HG03378 (cell line): ENCODE results near the gene ZMPSTE24.

Experiments used
- ATAC-seq: cut with Tn5 transposase; IDR thresholded peaks from one replicate; pipeline ENCODE4 v1.9.1; 2021; ENCODE audit warnings: mild to moderate bottlenecking, moderate library complexity; ENCODE audit not compliant: unreplicated experiment

The ZMPSTE24 gene

DNA sequence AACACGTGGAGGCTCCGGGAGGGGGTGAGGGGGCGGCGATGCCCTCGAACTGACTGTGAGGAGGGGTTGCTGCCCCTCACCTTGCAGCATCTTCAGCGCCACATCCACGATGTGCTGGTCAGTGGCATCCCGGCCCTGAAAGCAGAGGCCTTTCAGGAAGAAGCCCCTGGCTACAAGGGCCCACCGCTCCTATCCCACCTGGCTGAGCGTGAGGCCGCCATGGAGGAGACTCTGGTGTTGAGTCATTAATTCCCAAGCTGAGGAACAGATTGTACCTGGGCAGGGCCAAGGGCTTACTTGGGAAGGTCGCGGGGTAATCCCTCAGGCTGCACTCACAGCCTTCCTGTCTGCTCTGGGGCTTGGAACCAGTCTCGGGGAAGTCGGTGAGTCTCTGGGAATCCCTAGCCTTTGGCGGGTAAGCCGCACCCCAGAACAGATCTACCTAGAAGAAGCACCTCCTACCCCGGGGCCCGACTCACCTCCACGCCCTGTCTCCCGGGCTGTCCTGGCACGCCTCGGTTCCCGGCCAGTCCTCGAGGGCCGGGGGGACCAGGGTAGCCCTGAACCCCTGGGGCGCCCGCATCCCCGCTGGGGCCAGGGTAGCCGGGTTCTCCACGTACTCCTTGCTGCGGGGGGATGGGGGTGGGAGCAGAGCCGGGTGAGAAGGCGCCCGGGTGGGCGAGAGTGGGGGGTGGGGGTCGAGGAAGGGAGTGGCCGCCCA lies 45.2 kb downstream of the ZMPSTE24 start:
- no peak for ATAC-seq

DNA sequence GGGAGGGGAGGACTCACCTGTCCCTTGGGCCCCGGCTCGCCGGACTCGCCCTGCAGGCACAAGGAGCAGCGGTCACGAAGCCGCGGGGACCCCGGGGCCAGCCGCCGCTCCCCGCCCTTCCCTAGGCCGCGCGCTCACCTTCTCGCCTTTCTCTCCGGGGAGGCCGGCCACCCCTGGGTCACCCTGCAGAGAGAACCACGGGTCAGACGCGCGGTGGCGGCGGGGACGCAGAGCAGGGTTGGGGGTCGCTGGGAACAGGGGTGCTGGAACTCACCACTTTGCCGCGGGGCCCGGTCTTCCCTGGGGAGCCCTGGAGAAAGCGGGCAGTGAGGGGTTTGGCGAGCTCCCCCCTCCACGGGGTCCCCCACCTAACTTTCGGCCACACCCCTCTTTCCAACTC lies 45.8 kb downstream of the ZMPSTE24 start:
- ATAC-seq: no peak

DNA sequence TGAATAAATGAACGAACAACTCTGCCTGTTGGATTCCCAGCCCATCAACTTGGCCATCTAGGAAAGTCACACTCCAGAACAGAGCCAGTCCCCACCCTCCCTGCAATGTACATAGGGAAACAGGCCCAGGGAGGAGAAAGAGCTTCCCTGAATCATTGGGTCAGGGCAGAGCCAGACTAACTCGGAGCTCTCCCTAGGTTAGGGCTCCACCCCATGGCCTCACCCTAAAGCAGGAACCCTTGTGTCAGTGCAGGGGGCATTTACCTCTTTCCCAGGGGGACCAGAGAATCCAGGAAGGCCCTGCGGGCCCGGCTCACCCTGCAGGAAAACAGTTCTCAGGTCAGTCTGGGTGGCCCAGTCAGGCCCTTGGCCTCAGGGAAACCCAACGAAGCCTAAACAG lies 47.4 kb downstream of the ZMPSTE24 start:
- ATAC-seq: no peak

DNA sequence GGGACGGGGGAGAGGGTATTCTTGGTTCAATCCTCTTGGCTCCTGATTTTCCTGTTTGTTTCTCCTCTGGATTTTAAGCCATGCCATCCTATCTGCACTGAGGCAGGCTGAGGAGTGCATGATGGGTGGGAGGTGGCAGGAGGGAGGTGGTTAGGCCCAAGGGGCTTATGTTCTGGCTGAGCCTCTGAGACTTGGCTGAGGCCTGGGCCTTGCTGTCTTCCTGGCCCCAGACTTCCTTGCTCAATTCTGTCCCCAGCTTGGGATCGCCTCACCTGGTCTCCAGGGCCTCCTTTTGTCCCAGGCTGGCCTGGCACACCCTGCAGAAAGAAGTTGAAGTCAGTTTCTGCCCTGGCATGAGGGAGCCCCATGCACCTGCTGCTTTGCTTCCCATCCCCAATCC lies 47.8 kb downstream of the ZMPSTE24 start:
- ATAC-seq: no peak

DNA sequence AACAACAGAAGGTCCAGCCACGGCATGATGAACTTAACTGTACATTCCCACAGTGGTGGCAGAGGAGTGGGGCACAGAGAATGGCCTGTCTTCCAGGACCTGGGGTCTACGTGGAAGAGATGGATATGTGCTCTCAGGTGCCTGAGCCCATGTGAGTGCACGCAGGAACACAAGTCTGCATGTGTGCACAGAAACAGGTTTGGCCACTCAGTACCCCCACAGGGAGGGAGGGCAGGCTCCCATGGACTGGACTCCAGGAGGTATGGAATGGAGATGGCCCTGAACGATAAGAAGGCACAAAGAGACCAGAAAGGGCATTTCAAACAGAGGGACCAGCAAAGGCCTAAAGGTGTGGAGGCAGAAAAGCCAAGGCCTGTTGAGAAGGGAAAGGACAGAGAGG lies 48.3 kb downstream of the ZMPSTE24 start:
- ATAC-seq: no peak

DNA sequence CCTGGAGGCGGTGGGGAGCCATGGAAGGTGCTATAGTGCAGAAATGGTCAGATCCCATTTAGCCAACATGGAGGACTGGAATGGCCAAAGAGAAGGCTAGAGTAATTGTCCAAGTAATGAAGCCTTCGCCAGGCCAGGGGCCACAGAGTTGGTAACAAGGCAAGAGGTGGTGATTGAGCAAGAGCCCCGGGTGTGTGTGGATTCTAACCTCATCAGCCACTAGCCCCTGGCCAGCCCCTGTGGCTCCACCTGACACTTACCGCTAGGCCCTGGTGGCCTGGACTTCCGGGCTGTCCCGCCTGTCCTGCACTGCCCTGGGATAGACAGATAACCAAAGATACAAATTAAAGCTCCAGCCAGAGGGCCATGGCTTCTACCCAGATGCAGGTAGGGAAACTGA lies 49.1 kb downstream of the ZMPSTE24 start:
- ATAC-seq: no peak

DNA sequence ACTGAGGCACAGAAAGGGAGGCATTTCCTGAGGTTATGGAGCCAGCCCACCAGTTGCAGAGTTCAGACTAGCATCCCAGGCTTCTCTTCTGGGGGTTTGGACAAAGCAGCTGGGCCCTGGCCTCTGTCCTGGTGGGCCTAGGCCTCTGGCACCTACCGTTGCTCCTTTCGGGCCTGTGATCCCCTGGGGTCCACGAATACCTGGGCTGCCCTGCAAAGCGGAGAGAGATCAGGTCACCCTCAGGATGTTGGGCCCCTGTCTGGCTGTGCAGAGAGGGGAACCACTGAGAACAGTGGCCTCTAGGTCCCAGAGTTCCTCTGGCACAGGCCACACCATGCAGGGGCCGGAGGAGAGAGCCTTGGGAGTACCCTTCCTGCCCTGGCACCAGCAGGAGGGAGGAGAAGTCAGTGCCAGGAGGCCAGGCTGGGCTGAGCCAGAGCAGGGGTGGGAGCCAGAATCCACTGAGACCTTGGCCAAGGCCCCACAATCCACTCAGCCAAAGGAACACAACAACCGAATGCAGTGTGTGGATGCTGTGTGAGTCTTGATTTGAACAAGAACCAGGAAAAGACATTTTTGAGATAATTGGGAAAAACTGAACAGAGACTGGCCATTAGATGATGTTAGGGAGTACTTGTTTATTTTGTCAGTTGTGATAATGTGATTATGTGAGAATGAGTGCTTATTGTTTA lies 50.1 kb downstream of the ZMPSTE24 start:
- ATAC-seq: no peak

DNA sequence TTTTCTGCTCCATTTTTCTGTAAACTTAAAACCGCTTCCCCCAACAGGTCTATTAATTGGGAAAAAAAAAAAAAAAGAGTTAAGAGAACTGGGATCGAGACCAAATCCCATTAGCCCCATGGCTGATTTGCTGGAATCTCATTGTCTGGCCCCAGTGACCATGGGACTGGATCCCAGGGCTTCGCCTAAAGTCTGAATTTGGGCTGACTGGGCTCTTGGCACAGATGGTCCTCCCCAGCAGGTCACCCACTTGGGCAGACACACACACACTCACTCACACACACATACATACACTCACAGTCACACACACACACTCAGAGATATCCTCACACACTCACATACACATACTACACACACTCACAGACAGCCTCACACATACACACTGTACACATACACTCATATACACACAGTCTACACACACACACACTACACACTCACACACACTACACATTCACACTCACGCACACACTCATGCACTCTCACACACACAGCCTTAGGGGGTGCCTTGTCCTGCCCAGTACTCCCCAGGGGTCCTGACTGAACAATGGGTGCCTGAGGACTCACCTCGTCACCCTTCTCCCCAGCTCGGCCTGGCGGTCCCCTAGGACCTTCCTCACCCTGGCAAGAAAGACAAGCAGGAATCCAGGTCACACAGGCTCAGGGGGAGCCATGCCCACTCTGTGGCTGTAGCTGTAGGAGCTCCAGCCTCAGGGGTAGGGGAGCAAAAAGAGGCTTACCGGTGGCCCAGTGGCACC lies 51.5 kb downstream of the ZMPSTE24 start:
- no peak for ATAC-seq

DNA sequence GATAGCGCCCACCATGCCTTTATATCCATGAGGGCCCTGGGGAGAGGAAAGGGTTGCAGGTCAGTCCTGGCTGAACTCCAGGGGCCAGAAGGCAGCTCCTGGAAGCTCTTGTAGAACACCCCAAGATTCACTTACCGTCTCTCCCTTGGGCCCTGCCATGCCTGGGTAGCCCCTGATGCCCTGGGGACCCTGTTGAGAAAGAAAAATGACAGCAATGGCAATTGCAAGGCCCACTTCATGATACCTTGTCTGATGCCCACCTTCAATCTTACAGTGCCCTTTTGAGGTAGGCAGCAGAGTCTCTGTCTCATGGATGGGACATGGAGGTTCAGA lies 52.1 kb downstream of the ZMPSTE24 start:
- ATAC-seq: no peak

DNA sequence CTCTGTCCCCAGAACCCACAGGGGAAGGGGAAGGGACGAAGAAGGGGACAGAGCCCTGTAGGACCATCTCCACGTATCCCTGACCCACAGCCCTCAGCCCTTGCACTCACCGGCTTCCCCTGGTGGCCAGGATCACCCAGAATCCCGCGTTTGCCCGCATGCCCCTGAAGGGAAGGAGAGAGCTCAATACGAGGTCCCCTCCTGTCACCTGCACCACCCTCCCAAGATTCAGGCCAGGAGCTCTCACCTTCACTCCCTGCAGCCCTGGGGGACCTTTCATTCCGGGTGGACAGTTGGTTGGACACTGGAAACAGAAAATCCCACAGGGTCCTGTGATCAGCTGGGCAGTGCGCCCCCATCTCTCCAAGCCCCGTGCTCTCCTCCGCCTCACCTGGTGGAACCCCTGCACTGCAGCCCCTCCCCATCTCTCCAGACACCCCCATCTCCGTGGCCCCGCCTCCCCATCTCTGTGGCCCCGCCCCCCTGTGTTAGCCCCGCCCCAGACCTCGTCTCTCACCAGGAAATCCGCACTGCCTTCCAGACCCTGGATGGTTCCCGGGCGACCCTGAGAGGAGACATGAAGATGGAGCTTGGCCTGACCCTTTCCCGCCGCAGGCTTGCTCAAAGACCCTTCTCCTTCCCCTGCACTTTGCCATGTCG lies 53.1 kb downstream of the ZMPSTE24 start:
- no peak for ATAC-seq

DNA sequence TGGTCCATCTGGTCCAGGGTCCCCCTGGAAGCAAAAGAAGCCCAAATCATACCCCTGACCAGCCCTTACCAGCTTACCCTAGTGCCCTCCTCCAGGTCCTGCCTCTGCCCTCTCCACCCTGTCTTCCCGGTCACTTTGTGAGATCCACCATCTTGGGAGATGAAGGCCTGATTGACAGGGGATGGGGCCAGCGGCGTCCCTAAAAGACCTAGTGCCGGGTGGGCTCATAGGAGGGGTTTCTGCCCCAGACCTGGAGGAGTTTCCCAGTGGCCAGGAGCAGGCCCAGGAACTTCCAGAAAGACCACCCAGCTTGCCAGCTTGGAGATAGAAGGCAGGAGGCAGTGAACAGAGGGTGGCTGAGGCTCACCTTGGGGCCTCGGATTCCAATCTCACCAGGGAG lies 53.7 kb downstream of the ZMPSTE24 start:
- no peak for ATAC-seq

DNA sequence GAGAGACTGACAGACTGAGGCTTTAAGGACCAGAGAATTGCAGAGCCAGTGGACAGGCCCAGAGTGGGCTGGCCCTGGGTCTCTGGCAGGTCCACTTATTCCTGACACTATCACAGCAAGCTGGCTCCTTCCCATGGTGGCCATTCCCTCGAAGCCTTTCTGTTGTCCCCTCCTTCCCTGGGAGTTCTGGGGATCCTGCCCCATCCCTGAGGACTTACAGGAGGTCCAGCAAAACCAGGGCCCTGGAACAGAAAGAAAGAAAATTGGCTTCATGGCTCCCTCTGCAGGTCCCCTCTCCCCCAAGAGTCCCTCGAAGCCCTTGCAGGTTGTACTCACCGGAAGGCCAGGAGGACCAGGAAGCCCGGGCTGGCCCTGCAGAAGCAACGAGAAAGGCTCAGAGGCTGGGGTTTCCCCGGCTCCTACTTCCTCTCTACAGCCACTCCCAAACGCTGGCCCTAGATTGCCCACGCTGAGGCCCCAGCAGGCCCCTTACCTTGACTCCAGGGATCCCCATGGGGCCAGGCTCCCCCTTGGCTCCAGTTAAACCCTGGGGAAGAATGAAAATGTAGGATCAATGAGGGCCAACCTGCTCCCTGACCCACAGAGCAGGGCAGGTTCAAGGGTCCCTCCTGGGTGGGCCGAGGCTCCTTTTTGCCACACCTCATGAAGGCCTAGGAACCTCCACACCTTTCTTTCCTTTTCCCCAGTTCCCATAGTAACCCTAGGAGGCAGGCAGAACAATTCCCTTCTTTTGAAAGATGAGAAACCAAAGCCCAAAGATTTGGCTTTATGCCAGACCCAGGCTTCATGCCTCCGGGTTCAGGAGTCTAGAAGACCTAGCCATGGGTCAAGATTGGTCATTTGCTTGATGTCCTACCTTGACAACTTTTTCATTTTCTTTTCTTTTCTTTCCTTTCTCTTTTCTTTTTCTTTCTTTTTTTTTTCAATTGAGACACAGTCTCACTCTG lies 54.5 kb downstream of the ZMPSTE24 start:
- peak; percentile 39 for ATAC-seq

DNA sequence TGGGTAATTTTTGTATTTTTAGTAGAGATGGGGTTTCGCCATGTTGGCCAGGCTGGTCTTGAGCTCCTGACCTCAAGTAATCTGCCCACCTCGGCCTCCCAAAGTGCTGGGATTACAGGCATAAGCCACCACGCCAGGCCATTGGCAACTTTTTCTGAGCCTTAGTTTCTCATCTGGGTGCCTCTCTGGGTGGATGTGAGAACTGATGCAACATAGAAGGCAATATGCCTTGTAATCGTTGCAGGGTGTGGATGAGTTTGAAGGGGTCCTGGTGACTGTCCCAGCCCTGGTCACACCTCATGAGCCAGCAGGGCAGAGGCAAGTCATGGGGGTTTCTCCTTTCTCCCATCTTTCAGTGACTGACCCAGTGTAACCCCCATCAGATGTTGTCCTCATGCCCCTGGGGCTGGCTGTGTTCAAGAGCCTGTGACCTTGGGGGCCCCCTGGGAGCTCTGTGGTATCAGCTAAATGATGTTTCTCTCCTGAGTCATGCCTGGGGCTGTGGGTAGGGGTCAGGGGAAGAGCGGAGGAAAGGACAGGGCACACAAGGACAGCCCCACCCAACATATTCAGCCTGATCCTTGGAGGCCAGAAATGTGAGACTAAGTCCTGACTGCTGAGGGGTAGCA lies 55.4 kb downstream of the ZMPSTE24 start:
- ATAC-seq: no peak

DNA sequence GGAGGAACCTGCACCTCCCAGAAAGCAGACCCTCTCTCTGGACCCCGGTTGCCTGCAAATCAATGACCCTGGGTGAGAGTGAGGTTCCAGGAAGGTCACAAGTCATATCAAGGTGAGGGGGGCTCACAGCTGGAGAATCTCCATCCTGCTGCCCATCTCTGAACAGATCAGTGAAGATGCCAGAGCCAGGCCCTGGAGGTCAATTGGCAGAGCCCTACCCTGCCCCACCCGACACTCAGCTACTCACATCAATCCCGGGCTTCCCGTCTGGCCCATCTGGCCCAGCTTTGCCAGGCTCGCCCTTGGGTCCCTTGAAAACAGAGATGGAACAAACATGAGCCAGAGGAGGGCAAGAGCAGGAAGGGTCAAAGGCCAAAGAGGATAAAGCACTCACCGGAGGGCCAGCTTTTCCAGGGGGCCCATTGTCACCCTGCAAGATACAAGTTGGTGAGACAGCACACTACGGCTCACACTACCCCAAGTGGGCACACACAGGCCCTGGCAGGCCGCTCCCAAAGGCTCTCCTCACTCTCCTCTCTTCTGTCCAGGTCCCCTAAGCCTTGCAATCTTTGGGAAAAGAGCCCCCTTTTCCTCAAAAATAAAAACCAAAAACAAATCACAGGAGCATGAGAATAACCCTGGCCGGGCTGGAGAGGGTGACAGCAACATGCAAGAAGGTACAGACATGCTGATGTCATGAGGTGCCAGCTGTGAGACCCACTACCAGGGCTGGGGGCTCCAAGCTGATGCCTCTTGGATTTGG lies 56.1 kb downstream of the ZMPSTE24 start:
- no peak for ATAC-seq

DNA sequence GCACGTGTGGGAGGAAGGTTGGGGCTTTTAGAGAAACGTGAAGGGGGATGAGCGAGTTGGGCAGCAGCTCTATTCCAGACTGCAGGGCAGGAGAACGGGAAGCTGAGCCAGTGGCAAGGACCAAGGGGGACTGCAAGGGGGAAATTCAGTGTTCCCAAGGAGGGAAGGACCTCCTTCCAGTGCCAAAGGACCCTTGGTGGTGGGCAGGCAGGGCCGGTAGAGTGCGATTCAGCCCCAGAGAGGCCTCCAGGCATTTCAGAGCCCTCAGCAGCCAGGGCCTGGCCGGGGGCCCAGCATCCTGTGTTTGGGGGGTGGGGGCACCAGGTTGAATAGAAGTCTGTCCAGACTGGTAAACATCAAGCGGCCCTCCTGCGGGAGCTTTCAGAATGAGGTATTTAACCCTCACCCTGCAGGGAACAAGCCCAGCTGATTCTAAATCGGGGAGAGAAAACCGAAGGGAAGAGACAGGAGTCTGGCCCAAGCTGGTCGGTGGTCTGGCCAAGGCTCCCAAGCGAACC lies 56.7 kb downstream of the ZMPSTE24 start:
- no peak for ATAC-seq

DNA sequence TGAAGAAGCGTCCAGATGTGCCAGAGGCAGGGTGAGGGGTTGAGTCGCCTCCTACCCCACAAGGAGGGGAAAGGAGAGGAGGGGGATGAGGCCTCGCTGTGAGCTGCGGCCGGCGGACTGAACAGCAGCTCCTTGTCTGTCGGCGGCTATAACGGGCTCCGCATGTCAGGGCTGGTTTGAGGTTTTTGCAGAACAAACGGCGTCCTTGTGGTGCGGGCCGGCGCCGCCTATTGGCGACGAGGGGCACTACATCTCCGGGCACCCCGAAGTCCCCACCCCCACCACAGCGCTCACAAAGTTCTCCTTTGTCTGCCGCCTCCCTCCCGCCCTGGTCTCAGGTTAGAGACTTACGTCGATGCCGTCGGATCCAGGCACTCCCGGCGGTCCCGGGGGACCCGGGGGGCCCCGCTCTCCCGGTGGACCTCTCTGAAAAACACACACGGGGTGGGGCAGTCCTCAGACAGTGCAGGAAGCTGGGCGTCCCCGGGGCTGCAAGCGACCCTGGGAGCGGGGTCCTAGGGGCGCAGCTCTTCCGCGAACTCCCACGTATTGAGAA lies 57.3 kb downstream of the ZMPSTE24 start:
- no peak for ATAC-seq

DNA sequence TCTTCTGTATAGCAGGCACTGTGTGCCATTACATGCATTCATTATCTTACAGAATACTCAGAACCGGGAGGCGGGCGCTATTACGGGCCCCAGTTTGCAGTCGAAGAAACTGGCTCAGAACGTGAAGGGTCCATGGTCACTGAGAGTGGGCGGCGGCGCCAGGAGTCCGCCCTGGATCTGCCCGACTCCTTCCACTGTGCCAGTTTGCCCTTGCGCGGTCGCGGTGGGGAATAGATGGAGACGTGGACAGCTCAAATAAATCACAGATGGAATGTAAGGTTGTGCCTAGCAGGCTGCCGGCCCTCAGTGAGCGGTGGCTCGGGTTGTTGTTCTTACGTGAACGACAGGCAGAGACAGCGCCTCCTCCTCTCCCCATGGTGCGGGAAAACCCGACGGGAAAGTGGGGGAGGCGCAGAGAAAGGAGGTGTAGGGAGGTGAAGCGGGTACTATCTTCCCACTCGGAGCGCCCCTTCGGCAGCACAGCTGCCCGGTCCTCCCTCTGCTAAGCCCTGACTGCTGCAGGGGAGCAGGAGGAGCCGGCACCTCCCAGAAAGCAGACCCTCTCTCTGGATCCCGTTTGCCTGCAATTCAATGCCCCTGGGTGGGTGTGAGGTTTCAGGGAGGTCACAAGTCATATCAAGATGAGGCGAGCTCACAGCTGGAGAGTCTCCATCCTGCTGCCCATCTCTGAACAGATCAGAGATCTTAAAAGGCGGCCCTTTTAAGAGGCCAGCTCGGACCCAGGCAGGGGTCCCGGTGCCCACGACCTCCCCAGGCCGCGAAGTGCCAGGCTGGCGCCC lies 58.0 kb downstream of the ZMPSTE24 start:
- ATAC-seq: no peak
